DMS53 (cell line): ENCODE measurements around the gene MLLT3.

ENCODE experiments used
- DNase-seq: peaks from one replicate; lab custom pipeline; 2025; lab: John Stamatoyannopoulos, UW

MLLT3 gene

GRCh38 chr9:20379804-20380225 lies 242.5 kb downstream of the MLLT3 start:
- DNase-seq = no peak

DNA sequence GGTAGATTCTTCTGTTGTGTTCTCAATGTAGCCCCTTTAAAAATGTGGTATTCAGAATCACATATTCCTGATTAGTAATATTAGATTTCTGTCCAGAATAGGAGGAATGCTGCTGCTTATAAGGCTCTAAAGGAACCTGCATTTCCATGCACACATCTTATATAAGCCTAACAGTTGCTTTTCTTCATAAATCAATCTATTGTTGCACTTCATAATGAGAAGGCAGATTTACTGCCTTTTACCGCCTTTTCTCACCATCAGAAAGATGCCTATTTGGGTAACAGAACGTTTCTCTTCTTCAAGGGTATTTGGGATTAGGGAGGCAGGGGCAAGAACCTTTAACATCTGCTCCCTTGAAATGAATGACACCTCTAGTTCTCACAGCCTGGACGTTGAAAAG lies 243.4 kb downstream of the MLLT3 start:
- DNase-seq = no peak

DNA sequence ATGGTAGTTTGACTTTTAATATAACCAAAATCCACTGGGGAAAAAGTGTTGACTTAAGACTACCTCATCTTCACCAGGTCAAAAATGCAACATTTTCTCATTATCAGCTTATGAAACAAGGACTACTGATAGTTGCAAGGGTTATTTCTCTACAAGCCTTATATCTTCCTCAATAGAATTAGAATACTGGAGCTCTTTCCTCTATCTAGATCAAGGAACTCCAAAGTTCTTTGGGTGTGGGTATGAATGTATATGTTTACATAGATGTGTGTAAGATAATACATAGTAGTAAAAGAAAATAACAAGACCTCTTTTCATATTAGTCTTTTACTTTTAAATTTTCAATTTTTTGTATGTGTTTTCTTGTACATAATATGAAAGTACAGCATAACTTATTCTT lies 244.5 kb downstream of the MLLT3 start:
- DNase-seq = no peak

GRCh38 chr9:20376731-20377375 lies 245.4 kb downstream of the MLLT3 start:
- DNase-seq = no peak

DNA sequence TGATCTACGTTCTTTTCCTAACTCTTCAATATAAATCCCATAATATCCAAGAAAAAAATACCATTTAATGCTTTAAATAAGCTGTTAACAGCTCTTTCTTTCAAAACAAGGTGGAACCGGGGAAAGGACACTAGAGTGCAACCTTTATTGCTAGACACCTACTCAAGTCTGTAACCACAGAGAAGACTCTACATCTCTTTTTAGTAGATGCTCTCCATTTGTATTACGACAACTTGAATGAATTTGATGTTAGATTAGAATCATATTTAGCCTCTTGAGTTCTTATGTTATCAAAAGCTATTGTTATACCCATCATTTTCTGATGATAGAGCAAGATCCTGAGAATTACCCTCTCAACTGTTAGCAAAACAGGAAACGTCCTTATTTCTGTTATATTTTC lies 246.3 kb downstream of the MLLT3 start:
- no peak for DNase-seq

GRCh38 chr9:20373263-20373662 lies 249.0 kb downstream of the MLLT3 start:
- no peak for DNase-seq

GRCh38 chr9:20369391-20369790 lies 252.9 kb downstream of the MLLT3 start:
- no peak for DNase-seq

GRCh38 chr9:20367855-20368254 lies 254.4 kb downstream of the MLLT3 start:
- no peak for DNase-seq

GRCh38 chr9:20364959-20365358 lies 257.3 kb downstream of the MLLT3 start:
- no peak for DNase-seq

- no peak for DNase-seq
These were observed 259.1 kb downstream of the MLLT3 start for GRCh38 chr9:20363233-20363632.

DNA sequence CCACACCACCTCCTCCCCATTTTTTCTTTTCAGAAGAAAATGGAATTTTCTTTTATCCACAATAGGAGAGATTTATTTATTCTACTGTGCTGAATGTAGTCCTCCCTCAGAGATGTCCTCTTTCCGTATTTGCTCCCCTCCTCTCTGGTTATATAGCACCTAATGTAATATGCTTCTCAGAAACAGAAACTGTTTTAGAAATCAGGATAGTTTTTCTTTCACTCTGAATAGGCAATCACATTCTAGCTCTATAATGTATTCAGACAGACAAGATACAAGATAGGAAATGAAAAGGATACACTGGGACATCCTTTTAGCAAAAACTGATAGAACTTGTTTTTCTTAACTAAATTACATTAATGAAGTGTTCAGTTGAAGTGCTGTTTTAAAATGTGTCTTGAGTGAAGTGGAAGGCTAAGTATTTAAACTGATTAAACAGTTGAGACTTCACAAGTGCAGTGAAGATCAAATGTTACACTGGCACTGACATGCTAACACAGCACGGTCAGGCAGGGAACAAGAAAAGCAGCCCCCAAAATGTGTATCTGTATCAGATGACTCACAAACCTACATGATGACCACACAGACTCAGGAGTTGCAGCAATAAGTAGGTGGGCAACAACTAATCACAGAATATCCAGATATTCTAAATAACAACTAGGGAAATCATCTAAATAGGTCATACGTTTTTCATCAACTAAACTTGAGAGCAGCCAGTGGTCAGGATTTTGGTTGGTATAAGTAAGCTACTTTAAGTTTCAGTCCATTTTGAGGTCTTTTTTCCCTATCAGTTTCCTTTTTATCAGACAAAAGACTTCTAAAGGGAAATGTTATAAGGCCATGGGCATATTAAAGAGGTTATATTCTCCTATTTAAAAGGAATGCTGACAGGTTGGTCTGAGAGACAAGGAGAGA lies 260.4 kb downstream of the MLLT3 start:
- DNase-seq = no peak

GRCh38 chr9:20361229-20361628 lies 261.1 kb downstream of the MLLT3 start:
- no peak for DNase-seq

DNA sequence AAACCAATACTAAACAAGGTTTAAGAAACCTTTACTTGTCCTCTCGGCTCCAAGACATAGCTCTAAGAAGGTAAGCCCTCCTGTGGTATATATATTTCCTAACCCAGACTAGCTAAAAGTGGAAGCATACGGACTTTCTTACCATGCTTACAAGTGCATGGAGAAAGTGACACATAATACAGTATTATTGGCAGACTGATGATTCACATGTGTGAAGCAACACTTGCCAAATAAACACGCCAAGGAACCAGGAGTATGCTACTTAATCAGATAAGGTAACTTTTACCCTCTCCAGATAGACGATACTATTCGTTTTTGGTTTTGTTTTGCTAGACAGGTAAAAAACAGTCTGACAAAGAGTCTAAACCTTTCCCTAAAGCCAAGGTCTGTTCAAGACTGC lies 264.1 kb downstream of the MLLT3 start:
- DNase-seq = no peak

GRCh38 chr9:20357037-20357432 lies 265.3 kb downstream of the MLLT3 start:
- peak; percentile 1 for DNase-seq

DNA sequence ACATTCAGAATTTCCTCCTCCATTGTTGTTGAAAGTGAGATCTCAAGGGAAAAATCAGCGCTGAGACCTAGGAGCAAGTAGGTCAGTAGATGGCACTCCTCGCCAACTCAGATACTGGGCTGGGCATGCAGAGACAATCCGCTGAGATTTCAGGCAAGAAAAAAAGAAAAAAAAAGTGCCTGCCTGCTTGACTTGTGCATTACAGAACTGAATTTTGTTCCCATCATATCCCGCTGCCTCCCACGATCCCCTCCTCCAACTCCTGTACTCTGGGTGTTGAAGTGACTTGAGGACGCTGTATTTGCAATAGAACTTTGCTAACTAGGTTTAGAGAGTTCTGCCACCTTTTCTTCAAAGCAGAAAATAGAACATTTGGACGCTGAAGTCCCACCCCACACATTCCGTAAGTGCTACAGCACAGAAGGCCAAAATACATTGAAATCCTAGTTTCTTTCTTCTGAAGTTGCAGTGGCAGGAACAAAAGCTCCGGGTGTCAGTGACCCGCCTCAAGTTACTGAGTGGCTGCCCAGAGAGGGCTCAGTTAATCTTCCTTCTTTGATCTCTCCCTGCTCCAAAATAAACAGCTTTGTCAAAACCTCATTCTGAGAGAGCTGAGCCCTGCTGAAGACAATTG lies 265.8 kb downstream of the MLLT3 start:
- peak; percentile 82 for DNase-seq

GRCh38 chr9:20355022-20355421 lies 267.3 kb downstream of the MLLT3 start:
- no peak for DNase-seq

GRCh38 chr9:20353931-20354652 lies 268.2 kb downstream of the MLLT3 start:
- no peak for DNase-seq

- DNase-seq = no peak
These were observed 268.8 kb downstream of the MLLT3 start for GRCh38 chr9:20353524-20353923.

- no peak for DNase-seq
These were observed 269.7 kb downstream of the MLLT3 start for GRCh38 chr9:20352591-20352990.

- no peak for DNase-seq
These were observed 270.6 kb downstream of the MLLT3 start for GRCh38 chr9:20351715-20352114.

- no peak for DNase-seq
These were observed 272.7 kb downstream of the MLLT3 start for GRCh38 chr9:20349568-20349967.

GRCh38 chr9:20343325-20343724 lies 279.0 kb downstream of the MLLT3 start:
- no peak for DNase-seq
